Measurements from ENCODE around the gene ARHGEF33. TPM values are rescaled to one million over a fixed set of nuclear protein-coding genes. Genes with fewer than 3 reads are reported as not detected.
A peak's percentile ranks its signal among the peaks of the same experiment; 100 is the strongest.

Gene ARHGEF33
- total RNA-seq, 1 donor, result 0.72 TPM

DNA sequence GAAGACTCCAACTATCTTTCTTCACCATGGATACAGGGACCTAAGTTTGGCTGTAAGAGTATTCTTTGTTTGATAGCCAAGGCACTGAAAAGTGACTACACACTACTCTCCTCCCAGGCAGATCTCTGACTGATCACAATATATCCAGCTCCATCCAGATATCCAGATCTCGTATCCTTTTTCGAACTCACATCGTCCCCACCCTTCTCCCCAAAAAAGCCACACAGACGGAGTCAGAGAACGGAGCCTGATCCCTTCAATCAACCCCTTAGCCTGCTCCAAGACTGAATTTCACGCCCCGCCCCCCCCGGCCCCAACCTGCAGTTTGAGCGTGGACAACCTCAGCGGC is 14.5 kb upstream of the ARHGEF33 start:
- Histone ChIP-seq H3K27me3 (ENCODE audit: insufficient read depth, low read length) (no peaks in the 10 kb centered on the region), H3K4me1 (ENCODE audit: insufficient read depth, low read length) (peaks cover 12% of the 10 kb centered on the region), H3K4me2 (ENCODE audit: insufficient read depth, low read length) (peak overlapping the region; percentile 98), H3K27ac (ENCODE audit: low read depth, low read length) (peak overlapping the region; percentile 90), H2AFZ (ENCODE audit: low read length) (peak overlapping the region; percentile 100), H3K9me3 (ENCODE audit: low read depth, low read length) (no peaks in the 10 kb centered on the region), H4K20me1 (ENCODE audit: insufficient read depth, low read length) (peaks cover 3% of the 10 kb centered on the region), H3K4me3 (ENCODE audit: insufficient read depth, low read length) (peak overlapping the region; percentile 85), H3K36me3 (ENCODE audit: insufficient read depth, low read length) (no peaks in the 10 kb centered on the region), H3K79me2 (ENCODE audit: insufficient read depth, low read length) (peaks cover 54% of the 10 kb centered on the region)
- DNase-seq (ENCODE audit: insufficient read length, low spot score, missing footprints), result peak; percentile 50
- no peak for TF ChIP-seq CTCF (IDR thresholded peaks at IDR 0.05; ENCODE audit: extremely low read depth, low read depth, low read length)

- Histone ChIP-seq H3K36me3 (ENCODE audit: insufficient read depth, low read length) (no peaks in the 10 kb centered on the region), H3K9me3 (ENCODE audit: low read depth, low read length) (no peaks in the 10 kb centered on the region), H3K4me3 (ENCODE audit: insufficient read depth, low read length) (peak within 1 kb of the TSS; percentile 85), H3K79me2 (ENCODE audit: insufficient read depth, low read length) (peaks cover 52% of the 10 kb centered on the region), H3K27me3 (ENCODE audit: insufficient read depth, low read length) (no peaks in the 10 kb centered on the region), H3K4me2 (ENCODE audit: insufficient read depth, low read length) (peak within 1 kb of the TSS; percentile 98), H4K20me1 (ENCODE audit: insufficient read depth, low read length) (peaks cover 3% of the 10 kb centered on the region), H2AFZ (ENCODE audit: low read length) (peak within 1 kb of the TSS; percentile 100), H3K4me1 (ENCODE audit: insufficient read depth, low read length) (peaks cover 12% of the 10 kb centered on the region), H3K27ac (ENCODE audit: low read depth, low read length) (peak within 1 kb of the TSS; percentile 90)
- no peak for TF ChIP-seq CTCF (IDR thresholded peaks at IDR 0.05; ENCODE audit: extremely low read depth, low read depth, low read length)
- peak; percentile 93 for DNase-seq (ENCODE audit: insufficient read length, low spot score, missing footprints)
These were observed 13.9 kb upstream of the ARHGEF33 start, which contains the start of the genes DHX57 and MORN2 for GRCh38 chr2:38875576-38876367. Gene DHX57, minus strand, starts transcription at chr2:38875934. Its CDS starts 7,529 bp downstream, at chr2:38868405. Gene MORN2, plus strand, starts transcription at chr2:38875976.

- H3K79me2 ChIP-seq (ENCODE audit: insufficient read depth, low read length), result peaks cover 49% of the 10 kb centered on the region
- peak overlapping the region; percentile 100 for H2AFZ ChIP-seq (ENCODE audit: low read length)
- H3K4me2 ChIP-seq (ENCODE audit: insufficient read depth, low read length), result peak overlapping the region; percentile 98
- H3K4me3 ChIP-seq (ENCODE audit: insufficient read depth, low read length), result peak overlapping the region; percentile 85
- TF ChIP-seq CTCF (IDR thresholded peaks at IDR 0.05; ENCODE audit: extremely low read depth, low read depth, low read length), result no peak
- no peaks in the 10 kb centered on the region for H3K27me3 ChIP-seq (ENCODE audit: insufficient read depth, low read length)
- H3K9me3 ChIP-seq (ENCODE audit: low read depth, low read length), result no peaks in the 10 kb centered on the region
- H3K36me3 ChIP-seq (ENCODE audit: insufficient read depth, low read length), result no peaks in the 10 kb centered on the region
- peaks cover 3% of the 10 kb centered on the region for H4K20me1 ChIP-seq (ENCODE audit: insufficient read depth, low read length)
- peaks cover 12% of the 10 kb centered on the region for H3K4me1 ChIP-seq (ENCODE audit: insufficient read depth, low read length)
- no peak for DNase-seq (ENCODE audit: insufficient read length, low spot score, missing footprints)
- H3K27ac ChIP-seq (ENCODE audit: low read depth, low read length), result peak overlapping the region; percentile 90
These were observed 13.3 kb upstream of the ARHGEF33 start for GRCh38 chr2:38876407-38876806.

DNA sequence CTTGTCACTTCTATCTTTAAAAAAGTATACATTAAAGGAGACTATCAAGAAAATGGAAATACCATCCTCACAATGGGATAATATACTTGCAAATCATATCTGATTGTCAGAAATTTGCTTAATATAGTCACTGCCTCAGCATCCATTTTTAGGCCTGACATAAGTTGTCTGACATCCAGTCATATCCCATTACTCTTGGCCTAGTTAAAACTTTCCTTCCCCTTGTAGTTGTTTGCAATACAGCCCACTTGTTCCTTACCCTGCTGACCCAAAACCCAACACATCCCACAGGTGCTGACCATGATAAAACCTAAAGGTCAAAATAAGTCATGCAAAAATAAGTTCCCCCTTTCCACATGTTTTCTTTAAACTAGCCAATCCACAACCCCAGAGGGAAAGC is 3.6 kb upstream of the ARHGEF33 start:
- H3K4me3 ChIP-seq (ENCODE audit: insufficient read depth, low read length), result no peak overlapping the region
- no peaks in the 10 kb centered on the region for H3K79me2 ChIP-seq (ENCODE audit: insufficient read depth, low read length)
- no peaks in the 10 kb centered on the region for H3K36me3 ChIP-seq (ENCODE audit: insufficient read depth, low read length)
- TF ChIP-seq CTCF (IDR thresholded peaks at IDR 0.05; ENCODE audit: extremely low read depth, low read depth, low read length), result no peak
- DNase-seq (ENCODE audit: insufficient read length, low spot score, missing footprints), result no peak
- H3K9me3 ChIP-seq (ENCODE audit: low read depth, low read length), result no peaks in the 10 kb centered on the region
- no peak overlapping the region for H3K27ac ChIP-seq (ENCODE audit: low read depth, low read length)
- no peak overlapping the region for H3K4me2 ChIP-seq (ENCODE audit: insufficient read depth, low read length)
- no peaks in the 10 kb centered on the region for H3K4me1 ChIP-seq (ENCODE audit: insufficient read depth, low read length)
- H4K20me1 ChIP-seq (ENCODE audit: insufficient read depth, low read length), result no peaks in the 10 kb centered on the region
- no peak overlapping the region for H2AFZ ChIP-seq (ENCODE audit: low read length)
- H3K27me3 ChIP-seq (ENCODE audit: insufficient read depth, low read length), result no peaks in the 10 kb centered on the region

Measured in osteoblast (primary cell).